Medulla oblongata (tissue), 1 donor: ENCODE measurements around the gene RBAK.
A peak's percentile ranks its signal among the peaks of the same experiment; 100 is the strongest.
"Not testable (repeated sequence)": the region's sequence is repeated elsewhere in the genome, so short reads cannot be mapped to it uniquely, and the experiment has no call there.

ENCODE experiments used
- DNase-seq: peaks from one replicate; pipeline ENCODE4 v3.0.0-alpha.2; 2015; ENCODE audit errors: extremely low spot score

Gene RBAK

GRCh38 chr7:5045558-5046396 is at the start of gene RBAK:
TSS of gene RBAK (plus strand) at chr7:5045860. CDS start at chr7:5048077, 2,217 bp downstream.
- peak; percentile 96 for DNase-seq

GRCh38 chr7:4996696-4997222 is 48.9 kb upstream of the RBAK start:
- no peak for DNase-seq

- no peak for DNase-seq
These were observed 47.4 kb upstream of the RBAK start for GRCh38 chr7:4998244-4998643.

- no peak for DNase-seq
These were observed 46.8 kb upstream of the RBAK start for GRCh38 chr7:4998910-4999309.

GRCh38 chr7:4999369-4999950 is 46.2 kb upstream of the RBAK start:
- no peak for DNase-seq

- DNase-seq, result no peak
These were observed 44.7 kb upstream of the RBAK start for GRCh38 chr7:5001003-5001402.

- no peak for DNase-seq
These were observed 43.7 kb upstream of the RBAK start for GRCh38 chr7:5001911-5002310.

GRCh38 chr7:5005066-5005465 is 40.6 kb upstream of the RBAK start:
- DNase-seq, result peak; percentile 46

- DNase-seq, result no peak
These were observed 32.7 kb upstream of the RBAK start for GRCh38 chr7:5012985-5013384.

- DNase-seq, result not testable (repeated sequence)
These were observed 29.7 kb upstream of the RBAK start for GRCh38 chr7:5015936-5016335.

- not testable (repeated sequence) for DNase-seq
These were observed 28.0 kb upstream of the RBAK start for GRCh38 chr7:5017626-5018025.

GRCh38 chr7:5020098-5020497 is 25.6 kb upstream of the RBAK start:
- no peak for DNase-seq

- DNase-seq, result not testable (repeated sequence)
These were observed 24.6 kb upstream of the RBAK start for GRCh38 chr7:5020976-5021550.

GRCh38 chr7:5023626-5024025 is 22.0 kb upstream of the RBAK start:
- DNase-seq, result not testable (repeated sequence)

- not testable (repeated sequence) for DNase-seq
These were observed 17.8 kb upstream of the RBAK start for GRCh38 chr7:5027796-5028410.

GRCh38 chr7:5033186-5033585 is 12.5 kb upstream of the RBAK start:
- DNase-seq, result not testable (repeated sequence)

- no peak for DNase-seq
These were observed 10.4 kb upstream of the RBAK start for GRCh38 chr7:5035276-5035675.

GRCh38 chr7:5036446-5036845 is 9.2 kb upstream of the RBAK start:
- no peak for DNase-seq

- no peak for DNase-seq
These were observed 4.6 kb upstream of the RBAK start for GRCh38 chr7:5041047-5041446.

GRCh38 chr7:5043661-5044060 is 2.0 kb upstream of the RBAK start:
- no peak for DNase-seq

GRCh38 chr7:5046397-5046732 is 705 bp downstream of the RBAK start:
- not testable (repeated sequence) for DNase-seq

GRCh38 chr7:5047127-5047526 is 1.5 kb downstream of the RBAK start:
- DNase-seq, result not testable (repeated sequence)
